GM19025 (cell line): ENCODE measurements around the gene PSMB9.
"Not testable (repeated sequence)": the region's sequence is repeated elsewhere in the genome, so short reads cannot be mapped to it uniquely, and the experiment has no call there.

Experiments
- ATAC-seq: cut with Tn5 transposase; IDR thresholded peaks from one replicate; pipeline ENCODE4 v1.9.1; 2021; ENCODE audit warnings: mild to moderate bottlenecking, low read depth, moderate library complexity; ENCODE audit not compliant: unreplicated experiment

The PSMB9 gene

GRCh38 chr6:32853541-32854375, at the start of gene PSMB9, which contains the start of gene TAP1:
Gene PSMB9 (plus strand): TSS chr6:32854192. CDS start chr6:32854230, 38 bp downstream.
Gene TAP1 (minus strand): TSS chr6:32853704. CDS start chr6:32853636, 68 bp downstream.
- peak; percentile 78 for ATAC-seq

GRCh38 chr6:32805404-32805803, 48.6 kb upstream of the PSMB9 start:
- not testable (repeated sequence) for ATAC-seq

GRCh38 chr6:32807020-32807580, 46.9 kb upstream of the PSMB9 start:
- no peak for ATAC-seq

- ATAC-seq = no peak
Measured at GRCh38 chr6:32809171-32809570, 44.8 kb upstream of the PSMB9 start.

- ATAC-seq = no peak
Measured at GRCh38 chr6:32814145-32814544, 39.8 kb upstream of the PSMB9 start.

GRCh38 chr6:32815115-32815514, 38.9 kb upstream of the PSMB9 start:
- ATAC-seq = no peak

- ATAC-seq = no peak
Measured at GRCh38 chr6:32815996-32816395, 38.0 kb upstream of the PSMB9 start.

- ATAC-seq = no peak
Measured at GRCh38 chr6:32816746-32817204, 37.2 kb upstream of the PSMB9 start, which contains the start of gene HLA-DOB. Gene HLA-DOB (minus strand): TSS chr6:32817002. CDS start chr6:32816951, 51 bp downstream.

GRCh38 chr6:32818867-32819266, 35.1 kb upstream of the PSMB9 start:
- no peak for ATAC-seq

- no peak for ATAC-seq
Measured at GRCh38 chr6:32819729-32820128, 34.3 kb upstream of the PSMB9 start.

- no peak for ATAC-seq
Measured at GRCh38 chr6:32825966-32826365, 28.0 kb upstream of the PSMB9 start.

- ATAC-seq = no peak
Measured at GRCh38 chr6:32827025-32827424, 27.0 kb upstream of the PSMB9 start.

GRCh38 chr6:32829495-32829894, 24.5 kb upstream of the PSMB9 start:
- no peak for ATAC-seq

- ATAC-seq = no peak
Measured at GRCh38 chr6:32830017-32830416, 24.0 kb upstream of the PSMB9 start.

- ATAC-seq = no peak
Measured at GRCh38 chr6:32830936-32831335, 23.1 kb upstream of the PSMB9 start.

GRCh38 chr6:32832535-32832934, 21.5 kb upstream of the PSMB9 start:
- ATAC-seq = no peak

GRCh38 chr6:32833664-32834063, 20.3 kb upstream of the PSMB9 start:
- no peak for ATAC-seq

GRCh38 chr6:32835167-32835893, 18.7 kb upstream of the PSMB9 start:
- no peak for ATAC-seq

- ATAC-seq = no peak
Measured at GRCh38 chr6:32836873-32837272, 17.1 kb upstream of the PSMB9 start.

- no peak for ATAC-seq
Measured at GRCh38 chr6:32837651-32838113, 16.3 kb upstream of the PSMB9 start.
